T-cell (primary cell): ENCODE measurements around the gene TBC1D26. TPM values are rescaled to one million over a fixed set of nuclear protein-coding genes. Genes with fewer than 3 reads are reported as not detected.
A peak's percentile ranks its signal among the peaks of the same experiment; 100 is the strongest.
"Not testable (repeated sequence)": the region's sequence is repeated elsewhere in the genome, so short reads cannot be mapped to it uniquely, and the experiment has no call there.

Experiments used
- ATAC-seq, 4 experiments: fragments of 200-7000 bp in 3 of 4; fragments of 150-1000 bp in 1 of 4; cut with Tn5 transposase; replicated peaks in 1 of 4; 1 replicate in 3 of 4; 2 replicates in 1 of 4; pipeline ENCODE4 v1.10.0; 2021; ENCODE audit warnings: moderate library complexity in 3 of 4, mild to moderate bottlenecking in 2 of 4, moderate number of reproducible peaks in 1 of 4
- CTCF ChIA-PET, 2 donors: fragments of 300-600 bp; sonication (Branson Sonifier 250); formaldehyde crosslinking; loops; one replicate each; lab custom pipeline; 2022; ENCODE audit warnings: antibody characterized with exemption in 2 of 2; lab: Charles Lee
- POLR2A ChIA-PET, 2 donors: fragments of 300-600 bp; sonication (Branson Sonifier 250); formaldehyde crosslinking; loops; one replicate each; lab custom pipeline; 2022; ENCODE audit warnings: antibody characterized with exemption in 2 of 2; lab: Charles Lee
- DNase-seq, 35 experiments: peaks; one replicate each; pipeline versions ENCODE4 v3.0.0 to v3.0.0-alpha.2; 2013 to 2023
- H3K27ac ChIP-seq: one replicate; pipeline ENCODE4 v1.5.1; 2013; ENCODE audit warnings: low read length
- H3K27me3 ChIP-seq, 2 experiments: replicated peaks in 1 of 2; 1 replicate in 1 of 2; 2 replicates in 1 of 2; pipeline versions ENCODE4 v1.6.1 to v1.7.0; 2013; ENCODE audit warnings: low read length in 1 of 2, mixed read lengths in 1 of 2; ENCODE audit not compliant: control insufficient read depth in 2 of 2, insufficient read depth in 2 of 2; ENCODE audit errors: extremely low read depth in 1 of 2
- H3K36me3 ChIP-seq, 2 donors: 1 replicate in 1 of 2; 2 replicates in 1 of 2; pipeline versions ENCODE4 v1.6.1 to v1.7.0; 2013; ENCODE audit warnings: low read length in 1 of 2; ENCODE audit not compliant: control insufficient read depth in 2 of 2, insufficient read depth in 1 of 2; ENCODE audit errors: extremely low read depth in 1 of 2
- H3K4me1 ChIP-seq, 2 experiments: 1 replicate in 1 of 2; 2 replicates in 1 of 2; pipeline versions ENCODE4 v1.6.1 to v1.7.0; 2013; ENCODE audit warnings: low read length in 2 of 2, mixed read lengths in 1 of 2; ENCODE audit not compliant: insufficient read depth in 2 of 2, control insufficient read depth in 1 of 2; ENCODE audit errors: extremely low read depth in 1 of 2
- H3K4me3 ChIP-seq, 2 donors: 1 replicate in 1 of 2; 2 replicates in 1 of 2; pipeline versions ENCODE4 v1.5.1 to v1.7.0; 2013; ENCODE audit warnings: mild to moderate bottlenecking in 2 of 2, low read length in 1 of 2, moderate library complexity in 1 of 2; ENCODE audit not compliant: control insufficient read depth in 1 of 2; ENCODE audit errors: extremely low read depth in 1 of 2
- H3K9me3 ChIP-seq: 2 replicates; pipeline ENCODE4 v1.7.0; 2013
- H3K27ac Mint-ChIP-seq, 2 donors: one replicate each; pipeline ENCODE4 v1.8.0; 2020 to 2021; ENCODE audit warnings: mild to moderate bottlenecking in 2 of 2, mixed read lengths in 2 of 2
- H3K27me3 Mint-ChIP-seq, 2 donors: one replicate each; pipeline ENCODE4 v1.8.0; 2021 to 2022; ENCODE audit warnings: mixed read lengths in 2 of 2
- H3K36me3 Mint-ChIP-seq: one replicate; pipeline ENCODE4 v1.8.0; 2021; ENCODE audit warnings: mixed read lengths
- H3K4me1 Mint-ChIP-seq, 3 donors: one replicate each; pipeline ENCODE4 v1.8.0; 2020 to 2022; ENCODE audit warnings: mixed read lengths in 3 of 3, mild to moderate bottlenecking in 1 of 3
- H3K4me3 Mint-ChIP-seq, 3 donors: one replicate each; pipeline ENCODE4 v1.8.0; 2020 to 2022; ENCODE audit warnings: mild to moderate bottlenecking in 3 of 3, mixed read lengths in 3 of 3, moderate library complexity in 3 of 3
- H3K9me3 Mint-ChIP-seq, 3 donors: one replicate each; pipeline ENCODE4 v1.8.0; 2020 to 2022; ENCODE audit warnings: mixed read lengths in 3 of 3
- WGBS: methylation state at CpG from one replicate; pipeline ENCODE4 v1.1.5; 2013; ENCODE audit warnings: missing lambda C conversion rate; ENCODE audit not compliant: insufficient coverage; 5-methylcytosine and 5-hydroxymethylcytosine counted together
- total RNA-seq, 35 experiments: library from RNA in 6 of 35; stranded (reverse) in 6 of 35; fragments of 120-200 nt in 1 of 35; gene quantifications; one replicate each; pipeline versions ENCODE4 v1.2.1 to v1.2.4 and lab custom pipeline; 2013 to 2026

The TBC1D26 gene
- not detected for total RNA-seq
- 0.09 TPM for total RNA-seq (2013)
- total RNA-seq (lab: John Stamatoyannopoulos, UW) = 0 to 0.17 (median 0) reads per million in 29 experiments

DNA sequence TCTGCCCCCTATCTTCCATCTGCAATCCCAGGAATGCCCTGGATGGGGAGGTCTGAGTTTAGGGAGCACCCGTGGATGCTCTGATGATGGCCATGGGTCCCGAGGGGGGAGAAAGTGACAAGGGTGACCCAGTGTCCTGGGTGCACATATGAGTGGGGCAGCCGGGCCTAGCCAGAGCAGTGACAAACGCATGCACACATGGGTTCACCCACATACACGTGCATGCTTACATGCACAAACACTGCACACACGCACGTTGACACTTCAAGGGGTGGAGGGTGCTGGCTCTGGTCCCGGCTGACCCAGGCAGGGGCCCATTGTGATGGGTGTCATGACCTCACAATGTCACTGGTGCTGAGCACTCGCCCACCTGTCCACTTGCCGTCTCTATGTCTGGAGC, at the start of gene TBC1D26:
Gene TBC1D26, plus strand, starts transcription at position 384 of the 400 bp plus-strand sequence. CDS start 3,066 bp downstream, outside the sequence.
- H3K27me3 ChIP-seq, CTCF ChIA-PET, H3K27ac Mint-ChIP-seq, H3K27me3 Mint-ChIP-seq, H3K4me3 ChIP-seq, H3K9me3 Mint-ChIP-seq, H3K36me3 Mint-ChIP-seq, H3K27ac ChIP-seq, H3K4me1 Mint-ChIP-seq, POLR2A ChIA-PET, H3K4me3 Mint-ChIP-seq, ATAC-seq, H3K36me3 ChIP-seq, DNase-seq, H3K9me3 ChIP-seq, H3K4me1 ChIP-seq: not testable (repeated sequence)
- WGBS = 87% methylated on average over 3 of the region's 10 CpGs

DNA sequence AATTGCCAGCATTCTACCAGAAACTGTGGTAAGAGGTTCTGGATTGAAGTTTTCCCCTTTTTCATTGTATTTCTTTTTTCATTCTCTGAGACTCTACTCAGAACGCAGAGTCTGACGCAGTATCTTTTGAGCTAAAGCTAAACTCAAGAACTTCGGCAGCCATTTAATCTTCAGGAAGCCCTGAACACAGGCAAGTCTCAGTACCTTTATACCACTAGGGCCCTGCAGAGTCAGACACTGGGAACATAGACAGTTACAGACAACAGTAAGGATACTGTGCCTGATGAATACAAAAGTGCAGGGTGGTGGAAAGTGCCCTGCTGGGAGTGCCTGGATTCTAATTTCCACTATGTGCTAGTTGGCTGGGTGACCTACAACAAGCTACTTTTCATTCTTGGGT, 48.9 kb upstream of the TBC1D26 start:
- peaks cover 16 to 19% (median 16%) of the 10 kb centered on the region in 3 donors for H3K4me1 Mint-ChIP-seq
- DNase-seq (peak in 1 of 35 experiments; percentile 7), ATAC-seq (peak in 1 of 4 experiments; percentile 30)
- peak overlapping the region; percentile 81 to 87 for H3K27ac Mint-ChIP-seq
- H3K27me3 Mint-ChIP-seq, H3K4me3 ChIP-seq, H3K27me3 ChIP-seq, H3K9me3 Mint-ChIP-seq, CTCF ChIA-PET, H3K9me3 ChIP-seq, POLR2A ChIA-PET, H3K27ac ChIP-seq, H3K36me3 Mint-ChIP-seq, H3K36me3 ChIP-seq: not testable (repeated sequence)
- H3K4me3 Mint-ChIP-seq = peak overlapping the region; percentile 93 to 95 (median 93)
- WGBS = no CpG with 5 or more reads among the region's 3 CpGs
- H3K4me1 ChIP-seq = peaks cover 0 to 13% of the 10 kb centered on the region in 2 experiments

GRCh38 chr17:15683824-15684478, 48.1 kb upstream of the TBC1D26 start, which contains the start of gene TRIM16:
TSS of gene TRIM16 (minus strand) at chr17:15684311. CDS start at chr17:15651609, 32,702 bp downstream.
- H3K4me3 Mint-ChIP-seq = peak within 1 kb of the TSS; percentile 93 to 95 (median 93)
- ATAC-seq (peak; percentile 88 to 97 (median 94)), DNase-seq (peak; percentile 59 to 87 (median 78))
- CTCF ChIA-PET, H3K36me3 ChIP-seq, H3K27me3 ChIP-seq, H3K9me3 Mint-ChIP-seq, POLR2A ChIA-PET, H3K27me3 Mint-ChIP-seq, H3K9me3 ChIP-seq, H3K36me3 Mint-ChIP-seq: not testable (repeated sequence)
- WGBS = 0% methylated on average over 7 of the region's 35 CpGs
- H3K4me3 ChIP-seq = peak within 1 kb of the TSS; percentile 65
- peak within 1 kb of the TSS; percentile 52 for H3K27ac ChIP-seq
- H3K27ac Mint-ChIP-seq = peak within 1 kb of the TSS; percentile 88 to 90
- peaks cover 0 to 13% of the 10 kb centered on the region in 2 experiments for H3K4me1 ChIP-seq
- H3K4me1 Mint-ChIP-seq = peaks cover 16 to 19% (median 16%) of the 10 kb centered on the region in 3 donors

GRCh38 chr17:15687494-15687893, 44.6 kb upstream of the TBC1D26 start:
- H3K4me3 ChIP-seq, H3K27me3 Mint-ChIP-seq, H3K4me3 Mint-ChIP-seq, H3K9me3 Mint-ChIP-seq, CTCF ChIA-PET, H3K27ac Mint-ChIP-seq, H3K9me3 ChIP-seq, H3K27ac ChIP-seq, H3K27me3 ChIP-seq, H3K36me3 ChIP-seq, ATAC-seq, DNase-seq, H3K36me3 Mint-ChIP-seq, POLR2A ChIA-PET: not testable (repeated sequence)
- H3K4me1 ChIP-seq = peaks cover 0 to 13% of the 10 kb centered on the region in 2 experiments
- peaks cover 16 to 19% (median 16%) of the 10 kb centered on the region in 3 donors for H3K4me1 Mint-ChIP-seq
- WGBS = no CpG with 5 or more reads among the region's 1 CpG

- H3K9me3 ChIP-seq, H3K36me3 ChIP-seq, H3K9me3 Mint-ChIP-seq, H3K27me3 Mint-ChIP-seq, H3K27me3 ChIP-seq, CTCF ChIA-PET, POLR2A ChIA-PET, H3K4me1 ChIP-seq: not testable (repeated sequence)
- H3K27ac ChIP-seq = peak overlapping the region; percentile 77
- DNase-seq (peak in 1 of 35 experiments; percentile 12), ATAC-seq (peak in 1 of 4 experiments; percentile 0)
- peaks cover 10% of the 10 kb centered on the region for H3K36me3 Mint-ChIP-seq
- peaks cover 6 to 19% (median 12%) of the 10 kb centered on the region in 3 donors for H3K4me1 Mint-ChIP-seq
- peak overlapping the region; percentile 87 to 95 for H3K27ac Mint-ChIP-seq
- H3K4me3 Mint-ChIP-seq = peak overlapping the region; percentile 92 to 98 (median 92)
- peak overlapping the region; percentile 70 to 72 for H3K4me3 ChIP-seq
- no CpG with 5 or more reads among the region's 3 CpGs for WGBS
Measured at GRCh38 chr17:15698967-15699366, 33.1 kb upstream of the TBC1D26 start.

GRCh38 chr17:15699413-15699924, 32.6 kb upstream of the TBC1D26 start, which contains the start of gene ZNF286A:
TSS of gene ZNF286A (plus strand) at chr17:15699752. CDS start at chr17:15700330, 578 bp downstream.
- peak; percentile 95 to 98 (median 96) for ATAC-seq
- peak within 1 kb of the TSS; percentile 87 to 95 for H3K27ac Mint-ChIP-seq
- H3K36me3 Mint-ChIP-seq = peaks cover 12% of the 10 kb centered on the region
- H3K4me3 Mint-ChIP-seq = peak within 1 kb of the TSS; percentile 92 to 98 (median 92)
- H3K27me3 Mint-ChIP-seq, H3K9me3 Mint-ChIP-seq, H3K36me3 ChIP-seq, H3K9me3 ChIP-seq, H3K4me1 ChIP-seq, POLR2A ChIA-PET, H3K27me3 ChIP-seq, CTCF ChIA-PET: not testable (repeated sequence)
- peak; percentile 76 to 97 (median 86) for DNase-seq
- H3K4me1 Mint-ChIP-seq = peaks cover 6 to 19% (median 12%) of the 10 kb centered on the region in 3 donors
- Histone ChIP-seq H3K4me3 (peak within 1 kb of the TSS; percentile 70 to 72), H3K27ac (peak within 1 kb of the TSS; percentile 77)
- WGBS = 0% methylated on average over 27 of the region's 44 CpGs
